GM18520 (cell line): ENCODE results near the gene MAP3K21.

Source experiments
- ATAC-seq: cut with Tn5 transposase; IDR thresholded peaks from one replicate; pipeline ENCODE4 v1.9.1; 2021; ENCODE audit not compliant: unreplicated experiment

MAP3K21 gene

DNA sequence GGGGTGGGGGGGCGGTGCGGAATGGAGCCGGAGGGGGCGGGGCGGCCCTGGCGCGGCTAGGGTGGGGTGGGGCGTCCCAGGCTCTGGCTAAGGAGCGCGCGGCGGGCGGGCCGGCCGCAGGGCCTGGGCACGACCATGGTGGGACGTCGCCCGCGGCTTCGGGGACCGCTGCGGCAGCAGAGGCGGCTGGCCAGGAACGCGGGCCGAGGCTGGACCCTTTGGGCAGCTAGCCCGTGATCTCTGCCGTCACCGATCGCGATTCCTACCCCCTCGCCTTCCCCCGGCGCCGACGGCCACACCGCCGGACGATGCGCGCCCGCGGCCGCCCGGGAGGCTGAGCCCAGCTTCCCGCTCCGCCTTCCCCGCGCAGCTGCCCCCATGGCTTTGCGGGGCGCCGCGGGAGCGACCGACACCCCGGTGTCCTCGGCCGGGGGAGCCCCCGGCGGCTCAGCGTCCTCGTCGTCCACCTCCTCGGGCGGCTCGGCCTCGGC is at the start of gene MAP3K21:
TSS of gene MAP3K21 (plus strand) at position 74 of the 491 bp plus-strand sequence. CDS start at position 379, 305 bp downstream.
- ATAC-seq = peak; percentile 20

DNA sequence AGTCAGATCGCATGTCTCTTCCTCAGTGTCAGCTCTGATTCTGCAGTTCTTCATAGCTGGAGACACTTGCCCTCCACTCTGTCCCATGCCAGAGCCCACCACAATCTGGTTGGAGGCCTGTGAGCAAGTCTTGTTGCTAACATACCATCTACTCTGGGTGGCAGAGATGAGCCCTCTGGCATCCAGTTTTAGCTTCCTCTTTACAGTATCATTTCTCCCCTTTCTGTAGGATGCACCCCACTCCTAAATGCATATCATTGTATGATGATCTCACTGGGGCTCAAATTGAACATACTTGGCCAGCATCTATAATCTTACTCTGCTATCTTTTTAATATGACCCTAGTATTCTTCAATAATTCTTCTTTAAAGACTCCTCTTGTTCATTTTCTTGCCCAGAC is 48.9 kb upstream of the MAP3K21 start:
- no peak for ATAC-seq

DNA sequence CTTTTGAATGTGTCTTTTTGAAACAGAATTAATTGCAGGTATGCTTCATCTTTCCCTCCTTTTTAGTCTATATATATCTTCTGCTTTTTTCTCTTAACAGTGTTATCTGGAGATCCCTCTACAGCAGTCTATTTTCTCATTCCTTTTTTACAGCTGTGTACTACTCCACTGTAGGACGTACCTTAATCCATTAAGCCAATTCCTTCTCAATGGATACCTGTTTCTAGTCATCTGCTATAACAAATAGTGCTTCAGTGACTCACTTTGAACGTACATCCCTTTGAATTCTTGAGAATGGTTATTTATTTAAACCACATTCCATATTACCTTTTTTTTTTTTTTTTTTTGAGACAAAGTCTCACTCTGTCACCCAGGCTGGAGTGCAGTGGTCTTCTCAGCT is 47.6 kb upstream of the MAP3K21 start:
- no peak for ATAC-seq

DNA sequence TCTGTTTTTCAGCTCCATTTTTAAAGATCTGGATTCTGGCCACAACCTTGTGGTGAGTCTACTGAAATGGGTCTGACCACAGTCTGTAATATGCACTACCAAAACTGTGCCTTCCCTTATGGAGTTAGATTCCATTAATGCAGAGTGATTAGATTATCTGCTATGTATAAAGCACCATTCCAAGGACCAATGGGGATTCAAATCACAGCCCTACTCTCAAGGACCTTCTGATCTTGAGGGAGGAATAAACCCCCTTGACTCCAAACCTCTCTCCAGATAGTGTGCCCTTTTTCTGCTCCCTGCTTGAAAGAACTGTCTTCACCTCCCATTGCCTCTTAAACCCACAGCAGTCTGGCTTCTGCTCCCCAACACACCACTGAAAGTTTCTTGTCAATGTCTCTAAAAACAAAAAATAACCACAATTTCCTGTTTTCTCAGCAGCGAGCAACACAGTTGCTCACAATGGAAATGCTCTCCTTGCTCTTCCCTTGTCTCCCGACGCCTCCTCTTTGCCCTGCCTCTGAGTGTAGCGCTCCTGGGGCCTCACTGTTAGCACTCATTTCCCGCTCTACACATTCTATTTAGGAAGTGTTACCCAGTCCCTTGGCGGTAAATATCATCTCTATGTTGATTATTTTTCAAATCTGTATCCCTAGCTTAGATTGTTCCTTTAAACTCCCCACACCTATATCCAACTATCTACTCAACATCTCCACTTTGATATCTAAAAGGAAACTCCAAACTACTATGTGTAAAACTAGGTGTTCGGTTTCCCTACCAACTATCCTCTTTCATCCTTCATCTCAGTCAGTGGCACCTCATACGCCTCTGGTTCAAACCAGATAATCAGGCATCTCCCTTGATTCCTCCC is 45.6 kb upstream of the MAP3K21 start:
- peak; percentile 89 for ATAC-seq

DNA sequence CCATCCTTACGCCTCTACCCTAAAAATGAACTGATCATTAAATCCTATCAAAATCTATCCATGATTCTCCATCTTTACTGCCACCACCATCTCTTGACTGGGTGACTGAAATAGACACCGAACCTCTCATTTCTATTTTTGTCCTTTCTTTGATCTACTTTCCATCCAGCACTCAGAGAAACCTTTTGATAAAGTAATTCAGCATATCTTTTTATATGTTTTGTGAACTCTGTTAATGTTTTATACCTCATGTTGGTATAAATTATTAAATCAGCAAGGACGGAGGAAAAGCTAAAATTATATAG is 45.0 kb upstream of the MAP3K21 start:
- no peak for ATAC-seq

DNA sequence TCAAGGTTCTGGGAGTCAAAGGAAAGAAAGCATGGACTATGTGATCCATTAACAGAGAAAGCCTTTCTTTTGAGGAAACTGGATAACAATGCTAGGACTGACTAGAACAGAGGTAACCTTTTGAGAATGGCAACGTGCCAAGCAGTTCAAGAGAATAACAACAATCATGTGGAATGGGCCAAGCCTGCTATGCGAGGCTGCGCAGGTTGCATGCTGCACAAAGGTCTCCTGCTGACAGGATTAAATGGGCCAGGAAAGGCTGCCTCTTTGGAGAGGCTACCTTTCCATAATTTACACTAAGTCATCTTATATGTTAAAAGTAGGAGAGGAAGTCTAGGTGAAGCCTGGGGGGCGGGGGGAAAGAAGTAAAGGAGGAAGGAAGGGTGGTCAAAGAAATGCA is 37.8 kb upstream of the MAP3K21 start:
- no peak for ATAC-seq

DNA sequence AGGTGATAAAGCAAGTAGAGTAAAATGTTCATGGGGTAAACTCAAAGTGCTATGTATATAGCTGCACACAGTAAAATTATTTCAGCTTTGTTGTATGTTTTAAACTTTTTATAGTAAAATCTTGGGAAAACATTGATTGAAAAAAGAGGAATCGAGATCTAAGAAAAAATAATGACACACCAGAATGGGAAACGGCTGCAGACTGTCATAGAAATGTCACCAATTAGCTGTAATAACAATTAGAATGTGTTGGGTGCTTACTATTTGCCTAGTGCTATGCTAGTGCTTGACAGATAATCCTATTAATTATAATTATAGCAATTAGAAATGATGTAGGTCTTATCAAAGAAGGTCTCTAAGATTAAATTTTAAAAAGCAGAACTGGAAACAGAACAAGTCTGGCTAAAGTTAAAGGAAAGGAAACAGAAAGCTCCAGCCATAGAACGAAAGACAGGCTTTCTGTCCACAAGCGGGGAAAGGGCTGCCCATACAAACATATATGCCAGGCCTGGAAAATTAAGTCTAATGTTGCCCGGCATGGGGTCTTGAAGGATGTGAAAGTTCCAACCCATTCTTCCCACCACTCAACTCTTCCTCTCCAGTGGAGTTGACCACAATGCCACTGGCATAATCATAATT is 37.0 kb upstream of the MAP3K21 start:
- ATAC-seq = no peak

DNA sequence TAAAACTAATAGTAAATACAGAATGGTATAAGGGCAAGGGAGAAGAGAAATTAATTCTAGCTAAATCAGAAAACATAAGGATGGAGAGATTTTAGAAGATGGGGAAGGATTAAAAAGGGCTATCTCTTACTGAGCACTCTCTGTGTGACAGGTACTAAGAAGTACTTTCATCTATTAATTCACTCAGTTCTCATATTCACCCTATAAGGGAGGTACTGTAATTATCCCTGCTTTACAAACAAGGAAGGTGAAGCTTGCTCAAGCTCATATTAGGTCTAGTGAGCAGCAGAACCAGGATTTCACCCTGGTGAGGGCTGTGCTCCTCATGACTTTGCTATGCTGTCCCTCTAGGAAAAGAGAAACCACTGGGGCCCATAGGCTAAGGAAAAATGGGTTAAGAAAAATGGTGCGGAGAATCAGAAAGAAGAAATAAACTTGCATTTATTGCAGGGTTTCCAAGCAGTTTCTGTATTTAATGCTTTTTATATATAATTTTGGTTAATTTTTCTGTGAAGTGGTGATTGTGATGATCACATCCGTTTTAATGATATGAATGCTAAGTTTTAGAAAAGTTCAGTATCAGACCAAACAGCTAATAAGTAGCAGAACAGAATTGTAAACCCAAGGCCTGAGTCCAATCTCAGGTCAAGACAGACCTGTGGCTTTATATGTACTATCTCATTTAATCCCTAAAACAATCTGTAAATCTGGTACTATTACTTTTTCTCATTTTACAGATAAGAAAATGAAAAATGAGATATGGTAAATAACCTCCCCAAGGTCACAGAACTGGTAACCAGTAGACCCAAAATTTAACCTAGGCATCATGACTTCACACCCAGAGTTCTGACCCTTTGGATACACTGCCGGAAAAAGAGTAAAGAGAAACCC is 33.7 kb upstream of the MAP3K21 start:
- ATAC-seq = no peak

DNA sequence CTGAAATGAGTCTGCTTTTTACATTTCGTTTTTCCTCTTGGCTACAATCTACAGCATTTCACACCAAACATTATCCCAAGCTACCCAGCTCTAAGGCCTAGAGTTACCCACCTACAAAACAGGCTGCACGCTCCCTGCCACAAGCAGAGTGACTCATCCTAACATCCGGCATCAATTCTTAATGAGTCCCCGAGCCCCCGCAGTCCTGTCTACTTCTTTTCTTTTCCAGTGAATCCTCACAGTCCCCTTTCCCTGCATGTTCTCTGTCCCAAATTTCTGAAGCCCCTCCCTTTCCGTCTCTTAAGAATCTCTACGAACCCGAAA is 32.6 kb upstream of the MAP3K21 start:
- ATAC-seq = no peak

DNA sequence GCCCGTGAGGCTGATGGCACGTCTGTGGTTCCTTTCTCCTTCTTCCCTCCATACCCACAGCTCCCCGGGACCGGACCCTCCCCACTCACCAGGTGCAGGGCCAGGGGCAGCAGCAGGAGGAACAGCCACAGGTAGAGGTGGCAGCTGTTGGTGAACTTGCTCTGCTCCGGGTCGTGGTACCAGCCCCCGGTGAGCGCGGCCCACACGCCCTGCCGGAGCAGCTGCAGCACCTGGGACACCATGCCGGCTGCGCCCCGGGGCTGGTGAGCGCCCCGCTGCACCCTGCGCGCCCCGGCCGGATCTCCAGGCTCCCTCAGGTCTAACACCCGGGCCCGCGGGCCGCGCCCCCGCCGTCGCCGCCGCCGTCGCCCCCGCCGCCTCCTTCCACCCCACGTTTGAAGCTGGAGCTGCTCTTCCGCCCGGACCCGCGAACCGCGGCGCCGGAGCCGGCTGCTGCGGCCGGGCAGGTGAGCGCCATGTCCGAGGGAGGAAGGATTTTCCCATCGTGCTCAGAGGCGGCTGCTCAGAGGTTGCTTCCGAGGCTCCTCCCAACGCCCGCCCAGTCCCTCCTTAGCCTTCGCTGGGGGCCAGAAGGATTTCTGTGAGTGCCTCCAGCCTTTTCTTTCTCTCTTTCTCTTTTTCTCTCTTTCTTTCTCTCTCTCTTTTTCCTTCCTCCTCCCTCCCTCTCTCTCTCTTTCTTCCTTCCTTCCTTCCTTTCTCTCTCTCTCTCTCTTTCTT is 32.1 kb upstream of the MAP3K21 start, which contains the start of gene PCNX2:
TSS of gene PCNX2 (minus strand) at position 489 of the 738 bp plus-strand sequence. CDS start at position 242, 247 bp downstream.
- peak; percentile 53 for ATAC-seq

DNA sequence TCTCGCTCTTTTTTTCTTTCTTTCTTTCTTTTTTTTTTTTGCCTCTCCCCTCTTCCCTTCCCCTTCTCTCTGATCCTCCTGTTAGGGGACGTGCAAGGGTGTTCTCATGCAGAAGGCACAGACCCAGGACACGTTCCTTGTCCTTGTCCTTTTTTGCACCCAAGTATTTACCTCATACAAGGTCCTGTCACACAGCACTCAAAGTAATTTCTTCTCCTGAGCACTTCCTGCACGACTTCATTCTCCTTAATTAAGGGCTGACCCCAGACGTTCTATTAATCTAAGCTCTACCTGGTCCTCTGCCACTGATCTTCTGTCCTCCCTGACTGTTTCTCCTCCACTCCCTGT is 31.6 kb upstream of the MAP3K21 start:
- ATAC-seq = no peak

DNA sequence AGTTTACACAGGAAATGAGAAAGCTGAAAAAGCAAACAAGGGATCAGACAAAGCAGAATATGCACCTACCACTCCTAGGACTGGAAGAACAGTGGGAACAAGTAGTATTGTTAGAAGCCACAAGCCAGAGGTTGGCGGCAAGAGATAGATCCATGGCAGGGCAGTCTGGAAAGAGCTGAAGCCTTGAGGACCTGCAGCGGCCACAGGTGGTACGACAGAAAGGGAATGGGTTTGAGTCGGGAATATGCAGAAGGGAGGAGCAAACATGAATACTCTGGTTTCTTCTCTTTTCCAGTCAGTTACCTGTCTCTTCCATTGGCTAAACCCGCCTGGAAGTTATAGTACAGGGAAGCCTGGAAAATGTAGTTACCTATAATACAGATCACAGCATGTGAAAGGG is 28.1 kb upstream of the MAP3K21 start:
- ATAC-seq = no peak

DNA sequence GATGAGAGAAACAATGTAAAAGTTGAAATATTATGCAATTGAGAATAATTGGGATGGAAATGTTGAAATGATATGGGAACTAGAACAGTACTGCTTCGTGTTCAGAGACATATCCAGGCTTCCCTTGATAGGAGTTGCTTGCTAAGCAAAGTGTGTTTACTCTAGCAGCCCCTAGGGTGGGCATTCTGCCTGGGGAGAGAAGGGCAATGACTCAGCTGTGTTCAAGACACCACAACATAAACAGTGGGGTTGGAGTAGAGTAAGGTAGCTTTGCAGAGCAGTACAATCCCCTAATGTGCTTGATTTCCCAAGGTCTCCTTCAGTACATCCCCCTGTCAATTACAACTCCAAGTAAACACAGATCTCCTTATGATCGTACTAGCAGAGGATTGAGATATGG is 27.2 kb upstream of the MAP3K21 start:
- ATAC-seq = no peak

DNA sequence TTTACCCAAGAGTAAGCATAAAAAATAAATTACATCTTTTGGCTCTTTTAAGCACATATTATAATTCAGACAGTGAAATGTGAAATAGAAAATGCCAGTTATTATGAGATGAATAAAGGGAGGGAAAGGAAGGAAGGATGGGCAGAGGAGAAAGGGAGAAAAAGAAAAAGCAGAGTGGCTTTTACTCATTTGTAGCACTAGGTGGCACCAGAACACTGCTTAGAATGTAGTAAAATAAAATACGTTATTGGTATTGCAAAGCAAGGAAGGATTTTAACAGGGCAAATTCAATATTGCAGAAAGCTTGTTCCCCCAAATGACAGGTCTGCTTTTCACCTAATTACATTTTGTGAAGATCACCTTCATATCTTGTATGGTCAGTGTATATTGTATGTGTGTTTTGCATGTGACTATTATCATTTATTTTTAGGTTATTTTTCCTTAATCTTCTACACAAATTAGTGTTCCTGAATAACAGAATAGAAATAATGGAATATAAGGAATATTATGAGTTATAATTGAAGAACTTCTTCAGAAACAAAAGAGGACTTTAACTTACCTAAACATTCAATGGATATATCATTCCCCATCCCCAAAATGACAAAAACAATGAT is 22.9 kb upstream of the MAP3K21 start:
- no peak for ATAC-seq

DNA sequence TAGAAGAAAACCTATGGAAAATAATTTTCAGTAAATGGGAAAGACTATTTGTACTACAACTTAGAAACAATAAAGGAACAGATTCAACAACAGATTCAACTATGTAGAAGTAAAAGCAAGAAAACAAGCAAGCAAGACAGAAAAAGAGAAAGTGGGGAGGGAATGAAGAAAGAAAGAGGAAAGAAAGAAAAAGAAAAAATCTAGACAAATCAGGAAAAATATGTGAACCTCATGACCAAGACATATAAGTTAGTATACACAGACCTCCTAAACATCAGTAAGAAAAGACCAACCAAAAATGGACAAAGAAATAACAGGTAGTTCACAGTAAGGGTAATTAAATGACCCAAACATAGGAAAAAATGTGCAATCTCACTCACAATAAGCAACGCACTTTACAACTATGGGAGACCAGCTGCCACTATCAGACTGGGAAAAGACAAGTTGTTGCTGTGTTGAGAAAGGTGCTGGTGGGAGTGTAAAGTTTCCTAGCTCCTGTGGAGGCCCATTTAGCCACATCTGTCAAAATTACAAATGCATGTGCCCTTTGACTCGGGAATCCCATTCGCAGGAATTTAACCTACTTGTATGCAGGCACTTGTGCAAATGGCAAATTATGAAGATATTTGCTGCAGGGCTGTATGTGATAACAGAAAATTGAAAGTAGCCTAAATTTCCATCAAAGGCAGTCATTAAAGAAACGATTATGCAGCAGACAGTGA is 13.9 kb upstream of the MAP3K21 start:
- no peak for ATAC-seq

DNA sequence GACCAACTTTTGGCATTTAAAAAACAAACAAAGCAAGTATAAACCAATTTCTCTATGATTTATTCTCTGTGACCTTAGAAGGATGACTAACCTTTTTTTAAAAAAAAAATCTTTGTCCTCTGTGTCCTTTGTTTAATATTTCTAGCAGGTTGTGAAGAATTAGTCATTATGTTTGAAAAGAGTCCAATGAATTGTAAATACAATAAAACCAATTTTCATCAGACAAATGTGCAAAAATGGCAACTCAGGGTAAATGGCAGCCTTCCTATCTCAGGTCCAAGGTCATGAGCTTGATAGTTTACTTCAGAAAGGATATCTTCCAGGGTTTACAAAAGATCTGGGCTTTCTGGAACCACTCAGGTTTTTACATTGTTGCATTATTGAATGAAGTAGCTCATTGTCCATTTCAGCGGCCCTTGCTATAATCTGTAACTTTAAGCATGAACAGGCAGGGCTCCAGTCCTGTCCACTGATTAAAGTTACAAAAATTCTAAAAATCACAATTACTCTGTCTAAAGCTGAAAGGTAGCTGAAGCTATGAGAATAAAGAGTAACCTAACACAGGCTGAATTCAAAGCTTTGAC is 11.7 kb upstream of the MAP3K21 start:
- ATAC-seq = no peak

DNA sequence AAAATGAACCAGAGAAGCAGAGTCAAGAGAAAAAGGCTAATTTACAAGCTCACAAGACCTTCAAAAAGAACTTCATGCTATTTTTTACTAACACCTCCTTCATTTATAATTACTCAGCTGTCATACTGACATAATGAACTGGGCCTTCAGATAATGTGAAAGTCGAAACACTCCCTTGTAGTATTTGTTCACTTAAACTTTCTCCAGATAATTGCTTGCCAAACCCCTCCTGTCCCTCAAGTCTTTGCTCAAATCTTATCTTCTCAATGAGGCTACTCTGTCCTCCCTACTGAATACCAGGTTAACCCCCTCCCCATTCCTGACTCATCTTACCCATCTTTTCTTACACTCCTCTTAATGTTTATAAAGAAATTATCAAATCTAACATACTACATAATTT is 11.1 kb upstream of the MAP3K21 start:
- no peak for ATAC-seq

DNA sequence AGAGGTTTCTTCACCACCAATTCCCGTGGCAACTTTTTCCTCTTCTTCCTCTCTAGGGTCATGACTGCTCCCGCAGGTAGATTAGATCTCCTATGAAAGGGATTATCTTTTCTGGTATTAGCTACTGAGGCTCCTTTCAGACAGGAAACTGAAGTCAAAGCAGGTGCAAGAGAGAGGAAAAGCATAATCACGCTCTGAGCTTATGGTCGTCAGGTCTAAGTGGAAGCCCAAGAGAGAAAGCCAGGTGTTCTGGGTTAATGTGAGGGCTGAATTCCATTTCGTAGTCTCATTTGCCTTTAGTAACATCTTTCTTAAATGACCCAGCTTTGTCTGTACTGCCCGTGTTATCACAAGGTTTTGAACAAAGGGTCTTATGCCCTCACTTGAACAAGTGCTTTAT is 8.3 kb upstream of the MAP3K21 start:
- ATAC-seq = no peak

DNA sequence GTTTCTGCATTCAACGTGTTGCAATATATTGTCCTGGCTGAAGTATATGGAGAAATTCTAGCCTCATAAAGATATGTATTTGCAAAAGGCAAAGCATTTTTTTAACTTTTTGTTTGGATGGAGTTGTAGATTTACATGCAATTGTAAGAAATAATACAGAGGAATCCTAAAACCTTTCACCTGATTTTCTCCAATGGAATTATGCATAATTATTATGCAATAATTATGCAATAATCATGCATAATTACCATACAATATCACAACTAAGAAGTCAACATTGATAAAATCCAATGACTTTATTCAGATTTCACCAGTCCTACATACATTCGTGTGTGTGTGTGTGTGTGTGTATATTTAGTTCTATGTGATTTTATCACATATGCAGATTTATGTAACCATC is 7.5 kb upstream of the MAP3K21 start:
- no peak for ATAC-seq

DNA sequence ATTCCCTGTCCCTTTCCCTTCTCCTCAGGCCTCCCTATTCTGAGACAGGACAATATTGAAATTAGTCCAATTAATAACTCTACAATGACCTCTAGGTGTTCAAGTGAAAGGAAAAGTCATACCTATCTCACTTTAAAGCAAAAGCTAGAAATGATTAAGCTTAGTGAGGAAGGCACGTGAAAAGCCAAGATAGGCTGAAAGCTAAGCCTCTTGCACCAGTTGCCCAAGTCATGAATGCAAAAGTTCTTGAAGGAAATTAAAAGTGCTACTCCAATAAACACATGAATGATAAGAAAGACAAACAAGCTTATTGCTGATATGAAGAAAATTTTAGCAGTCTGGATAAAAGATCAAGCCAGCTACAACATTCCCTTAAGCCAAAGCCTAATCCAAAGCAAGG is 3.8 kb upstream of the MAP3K21 start:
- no peak for ATAC-seq
